Left ventricle myocardium inferior (tissue), 1 donor: Measurements from ENCODE around the gene STK11. TPM values are rescaled to one million over a fixed set of nuclear protein-coding genes. Genes with fewer than 3 reads are reported as not detected.

Source experiments
- DNase-seq: peaks from one replicate; pipeline ENCODE4 v3.0.0-alpha.2; 2020
- H3K27ac ChIP-seq: fragments of 200-600 bp; replicated peaks from 2 replicates; pipeline ENCODE4 v1.8.0; 2021
- H3K27me3 ChIP-seq: fragments of 200-600 bp; 2 replicates; pipeline ENCODE4 v1.8.0; 2021; ENCODE audit warnings: low read depth
- H3K36me3 ChIP-seq: fragments of 200-600 bp; 2 replicates; pipeline ENCODE4 v1.8.0; 2021
- H3K4me1 ChIP-seq: fragments of 200-600 bp; 2 replicates; pipeline ENCODE4 v1.8.0; 2021
- H3K4me3 ChIP-seq: fragments of 200-600 bp; 2 replicates; pipeline ENCODE4 v1.8.0; 2021; ENCODE audit warnings: mild to moderate bottlenecking, moderate library complexity
- H3K9me3 ChIP-seq: fragments of 200-600 bp; replicated peaks from 2 replicates; pipeline ENCODE4 v1.8.0; 2021
- CTCF ChIP-seq: fragments of 200-600 bp; IDR thresholded peaks from 2 replicates; pipeline ENCODE4 v1.8.0; 2021; ENCODE audit warnings: antibody characterized with exemption, mild to moderate bottlenecking, borderline replicate concordance
- intact Hi-C: fragments of 100-400 bp; cut with micrococcal nuclease; formaldehyde crosslinking; loops from one replicate; pipeline ENCODE4 v1.11.0; 2022
- total RNA-seq: library from RNA; stranded (reverse); fragmentation: NEBNext Ultra II Directional; extraction: Animal tissue kit (Norgen Biotek cat#: 25700); gene quantifications from one replicate; pipeline ENCODE4 v1.2.1, GENCODE V29; 2021
- donor health status: DM: no; HTN: yes; CAD: no; lungs with severe emphysema.

The STK11 gene
- total RNA-seq, 1 donor from 2014 or later = 50.1 TPM

- peak overlapping the region; percentile 100 for H3K27ac ChIP-seq
- no peak for DNase-seq
- no peak for TF ChIP-seq CTCF
- intact Hi-C loops = no loop called here
- H3K36me3 ChIP-seq = peaks cover 66% of the 10 kb centered on the region
- H3K27me3 ChIP-seq = no peaks in the 10 kb centered on the region
- H3K4me1 ChIP-seq = peaks cover 100% of the 10 kb centered on the region
- no peaks in the 10 kb centered on the region for H3K9me3 ChIP-seq
- peak overlapping the region; percentile 17 for H3K4me3 ChIP-seq
Measured at GRCh38 chr19:1255186-1256161, 49.9 kb downstream of the STK11 start.

- peak overlapping the region; percentile 100 for H3K27ac ChIP-seq
- DNase-seq = no peak
- intact Hi-C loops = no loop called here
Measured at GRCh38 chr19:1256646-1257474, 51.3 kb downstream of the STK11 start.

DNA sequence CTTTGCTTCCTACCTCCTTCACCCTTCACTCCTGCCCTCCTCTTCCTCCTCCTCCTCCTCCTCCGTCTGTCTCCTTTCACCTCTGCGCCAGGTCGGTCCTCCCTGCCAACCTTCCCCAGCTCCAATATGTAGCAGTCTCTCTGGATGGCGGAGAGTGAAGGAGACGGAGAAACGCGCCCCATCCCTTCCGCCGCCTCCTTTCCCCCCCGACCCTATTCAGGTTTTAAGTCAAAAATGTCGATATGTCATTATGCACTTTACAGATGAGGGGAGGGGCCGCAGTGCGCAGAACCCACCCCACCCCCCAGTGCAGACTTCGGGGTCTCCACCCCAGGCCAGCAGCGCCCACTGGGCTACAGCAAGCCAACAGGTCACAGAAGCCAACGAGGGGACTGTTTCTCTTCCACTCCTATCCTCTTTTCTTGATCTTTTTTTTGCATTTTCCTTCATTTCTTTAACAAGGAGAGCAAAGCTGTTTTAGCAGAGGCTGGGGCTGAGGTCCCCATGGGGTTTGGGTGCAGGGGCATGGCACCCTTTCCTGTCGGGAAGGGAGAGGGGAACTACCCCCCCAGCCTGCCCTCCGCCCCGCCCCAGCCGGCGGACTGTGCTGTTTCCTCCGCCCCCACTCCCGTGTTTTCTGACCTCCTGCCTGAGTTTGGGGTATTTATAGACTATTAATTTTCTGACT is 52.0 kb downstream of the STK11 start:
- intact Hi-C loops = no loop called here
- Histone ChIP-seq H3K27me3 (no peaks in the 10 kb centered on the region), H3K4me1 (peaks cover 97% of the 10 kb centered on the region), H3K9me3 (no peaks in the 10 kb centered on the region), H3K27ac (peak overlapping the region; percentile 100), H3K36me3 (peaks cover 50% of the 10 kb centered on the region), H3K4me3 (peak overlapping the region; percentile 75)
- no peak for DNase-seq
- TF ChIP-seq CTCF = no peak

More at GRCh38 chr19:1256646-1257474, 51.3 kb downstream of the STK11 start:
- peaks cover 52% of the 10 kb centered on the region for H3K36me3 ChIP-seq
- peak overlapping the region; percentile 5 for H3K4me3 ChIP-seq
- H3K27me3 ChIP-seq = no peaks in the 10 kb centered on the region
- no peaks in the 10 kb centered on the region for H3K9me3 ChIP-seq
- TF ChIP-seq CTCF = no peak
- peaks cover 97% of the 10 kb centered on the region for H3K4me1 ChIP-seq

DNA sequence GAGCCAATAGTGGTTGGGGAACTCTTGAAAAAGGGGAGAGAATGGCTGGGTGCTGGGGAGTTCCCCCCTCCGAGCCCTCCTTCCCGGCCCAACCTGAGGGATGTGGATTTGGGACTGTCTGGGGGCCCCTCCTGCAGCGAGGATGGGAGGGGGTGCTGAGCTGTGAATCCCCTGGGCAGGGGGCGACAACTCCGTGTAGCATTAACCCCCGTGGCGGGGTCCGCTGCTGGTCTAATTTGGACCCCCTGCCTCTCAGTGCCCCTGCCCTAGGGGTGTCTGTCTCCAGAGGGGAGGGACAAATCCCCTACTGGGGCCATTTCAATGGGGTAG is 52.5 kb downstream of the STK11 start:
- intact Hi-C loops = no loop called here
- no peak for DNase-seq
- H3K4me3 ChIP-seq = peak overlapping the region; percentile 75
- peak overlapping the region; percentile 100 for H3K27ac ChIP-seq
- no peaks in the 10 kb centered on the region for H3K27me3 ChIP-seq
- peaks cover 50% of the 10 kb centered on the region for H3K36me3 ChIP-seq
- no peaks in the 10 kb centered on the region for H3K9me3 ChIP-seq
- peaks cover 96% of the 10 kb centered on the region for H3K4me1 ChIP-seq
- TF ChIP-seq CTCF = no peak

DNA sequence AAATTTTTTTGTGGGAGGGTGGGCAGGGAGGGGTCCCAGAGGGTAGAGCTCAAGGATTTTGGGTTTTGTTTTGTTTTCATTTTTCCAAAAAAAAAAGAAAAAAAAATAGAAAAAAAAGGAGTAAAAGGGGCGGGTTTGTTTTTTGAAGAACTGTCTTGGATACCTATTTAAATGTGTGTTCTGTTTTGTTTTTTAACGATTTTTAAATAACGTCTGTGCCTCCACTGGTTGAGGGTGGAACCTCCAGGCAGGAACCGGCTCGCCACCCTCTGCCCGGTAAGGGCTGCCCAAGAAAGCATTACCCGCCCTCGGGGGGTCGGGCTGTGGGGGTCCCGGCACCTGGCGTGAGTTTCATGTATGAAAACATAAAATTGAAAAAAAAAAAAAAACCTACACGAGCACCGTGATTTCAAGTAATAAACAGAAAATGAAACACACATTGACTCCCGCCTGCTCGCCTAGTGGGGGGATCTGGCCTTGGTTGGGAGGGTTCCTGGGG is 53.2 kb downstream of the STK11 start:
- peaks cover 90% of the 10 kb centered on the region for H3K4me1 ChIP-seq
- H3K36me3 ChIP-seq = peaks cover 46% of the 10 kb centered on the region
- no peaks in the 10 kb centered on the region for H3K9me3 ChIP-seq
- intact Hi-C loops = no loop called here
- DNase-seq = no peak
- H3K27me3 ChIP-seq = no peaks in the 10 kb centered on the region
- no peak for TF ChIP-seq CTCF
- H3K27ac ChIP-seq = peak overlapping the region; percentile 100
- peak overlapping the region; percentile 75 for H3K4me3 ChIP-seq
